ENCODE measurements around the gene LRRC25. TPM values are rescaled to one million over a fixed set of nuclear protein-coding genes. Genes with fewer than 3 reads are reported as not detected.

The LRRC25 gene
- polyA plus RNA-seq, 1 donor (not counting 4 experiments of a cell fraction or from before 2014, with no cell fraction given): not detected

GRCh38 chr19:18348171-18348570 lies 49.3 kb downstream of the LRRC25 start:
- no peak for FAIRE-seq
- no peak for DNase-seq (ENCODE audit: low read depth, low spot score)
- H3K79me2 ChIP-seq (ENCODE audit: control insufficient read depth, insufficient read depth, low read length): no peaks in the 10 kb centered on the region
- H3K4me1 ChIP-seq (ENCODE audit: control insufficient read depth, extremely low read depth, insufficient read depth, low read length): peaks cover 27% of the 10 kb centered on the region
- no peaks in the 10 kb centered on the region for H4K20me1 ChIP-seq (ENCODE audit: control insufficient read depth, extremely low read depth, insufficient read depth, low read length)
- H3K9ac ChIP-seq (ENCODE audit: control insufficient read depth, extremely low read depth, insufficient read depth, low read length): no peak overlapping the region
- H3K27ac ChIP-seq (ENCODE audit: control insufficient read depth, insufficient read depth, low read length): no peak overlapping the region
- no peak overlapping the region for H3K4me3 ChIP-seq (ENCODE audit: control insufficient read depth in 2 of 3, extremely low read depth in 1 of 3, insufficient read depth in 2 of 3, low read depth in 1 of 3, low read length in 3 of 3)
- H3K9me3 ChIP-seq (ENCODE audit: control insufficient read depth, low read depth, low read length): no peaks in the 10 kb centered on the region
- H3K36me3 ChIP-seq (ENCODE audit: control insufficient read depth in 2 of 2, extremely low read depth in 1 of 2, insufficient read depth in 2 of 2, low read length in 2 of 2): no peaks in the 10 kb centered on the region
- no peak overlapping the region for H2AFZ ChIP-seq (ENCODE audit: control insufficient read depth, low read length)
- no peaks in the 10 kb centered on the region for H3K9me1 ChIP-seq (ENCODE audit: control insufficient read depth, extremely low read depth, insufficient read depth, low read length)
- H3K4me2 ChIP-seq (ENCODE audit: control insufficient read depth, extremely low read depth, insufficient read depth, low read depth, low read length): no peak overlapping the region
- dilution Hi-C loops (cut with MboI; ENCODE audit: extremely low pct_ligation_motif_present, low sequenced_read_pairs): no loop called here
- H3K27me3 ChIP-seq (ENCODE audit: control insufficient read depth, extremely low read depth, insufficient read depth, low read length): no peaks in the 10 kb centered on the region
- no peak for TF ChIP-seq CTCF (optimal IDR thresholded peaks at IDR 0.05 in 1 of 3, IDR thresholded peaks at IDR 0.05 in 1 of 3, conservative IDR thresholded peaks at IDR 0.05 in 1 of 3; ENCODE audit: extremely low read depth in 1 of 3, insufficient read depth in 2 of 3, low read length in 3 of 3)
- no peak for TF ChIP-seq EZH2 (IDR thresholded peaks at IDR 0.05; ENCODE audit: low read length)

GRCh38 chr19:18346091-18346490 lies 51.3 kb downstream of the LRRC25 start:
- no peaks in the 10 kb centered on the region for H4K20me1 ChIP-seq (ENCODE audit: control insufficient read depth, extremely low read depth, insufficient read depth, low read length)
- peak; percentile 77 for FAIRE-seq
- dilution Hi-C loops (cut with MboI; ENCODE audit: extremely low pct_ligation_motif_present, low sequenced_read_pairs): no loop called here

More at GRCh38 chr19:18346091-18346490, 51.3 kb downstream of the LRRC25 start:
- Histone ChIP-seq H2AFZ (ENCODE audit: control insufficient read depth, low read length) (no peak overlapping the region), H3K4me2 (ENCODE audit: control insufficient read depth, extremely low read depth, insufficient read depth, low read depth, low read length) (peak overlapping the region; percentile 26), H3K79me2 (ENCODE audit: control insufficient read depth, insufficient read depth, low read length) (no peaks in the 10 kb centered on the region), H3K9ac (ENCODE audit: control insufficient read depth, extremely low read depth, insufficient read depth, low read length) (peak overlapping the region; percentile 18), H3K9me3 (ENCODE audit: control insufficient read depth, low read depth, low read length) (no peaks in the 10 kb centered on the region), H3K36me3 (ENCODE audit: control insufficient read depth in 2 of 2, extremely low read depth in 1 of 2, insufficient read depth in 2 of 2, low read length in 2 of 2) (no peaks in the 10 kb centered on the region), H3K4me1 (ENCODE audit: control insufficient read depth, extremely low read depth, insufficient read depth, low read length) (peaks cover 32% of the 10 kb centered on the region), H3K9me1 (ENCODE audit: control insufficient read depth, extremely low read depth, insufficient read depth, low read length) (no peaks in the 10 kb centered on the region), H3K27ac (ENCODE audit: control insufficient read depth, insufficient read depth, low read length) (no peak overlapping the region), H3K27me3 (ENCODE audit: control insufficient read depth, extremely low read depth, insufficient read depth, low read length) (no peaks in the 10 kb centered on the region), H3K4me3 (ENCODE audit: control insufficient read depth in 2 of 3, extremely low read depth in 1 of 3, insufficient read depth in 2 of 3, low read depth in 1 of 3, low read length in 3 of 3) (no peak overlapping the region)
- DNase-seq (ENCODE audit: low read depth, low spot score): no peak
- no peak for TF ChIP-seq CTCF (optimal IDR thresholded peaks at IDR 0.05 in 1 of 3, IDR thresholded peaks at IDR 0.05 in 1 of 3, conservative IDR thresholded peaks at IDR 0.05 in 1 of 3; ENCODE audit: extremely low read depth in 1 of 3, insufficient read depth in 2 of 3, low read length in 3 of 3)
- no peak for TF ChIP-seq EZH2 (IDR thresholded peaks at IDR 0.05; ENCODE audit: low read length)

Data from keratinocyte (primary cell).